Measurements from ENCODE around the gene BLNK.
A peak's percentile ranks its signal among the peaks of the same experiment; 100 is the strongest.

Gene BLNK

DNA sequence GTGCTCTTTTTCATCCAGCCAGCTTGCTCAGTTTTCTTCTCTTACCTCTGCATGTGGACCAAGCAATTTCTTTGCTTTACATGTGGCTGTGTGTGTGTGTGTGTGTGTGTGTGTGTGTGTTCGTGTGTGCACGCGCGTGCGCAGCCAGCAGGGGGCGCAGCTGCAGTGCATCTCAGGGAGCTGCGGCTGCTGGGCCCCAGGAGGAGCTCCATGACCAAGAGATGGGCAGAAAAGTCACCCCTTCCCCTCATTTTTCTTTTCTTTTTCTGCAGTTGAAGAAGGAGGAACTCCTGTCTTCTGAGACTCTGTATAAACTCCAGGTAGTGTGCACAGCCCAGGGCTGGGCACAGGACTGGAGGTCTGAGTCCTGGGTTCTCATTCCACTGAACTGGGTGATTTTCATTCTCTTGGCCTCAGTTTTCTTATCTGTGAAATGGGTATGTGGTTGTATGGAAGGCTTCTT is 41.8 kb downstream of the BLNK start:
- no peak overlapping the region for H3K4me3 ChIP-seq (ENCODE audit: low read length)
- TF ChIP-seq, protein P1, sequence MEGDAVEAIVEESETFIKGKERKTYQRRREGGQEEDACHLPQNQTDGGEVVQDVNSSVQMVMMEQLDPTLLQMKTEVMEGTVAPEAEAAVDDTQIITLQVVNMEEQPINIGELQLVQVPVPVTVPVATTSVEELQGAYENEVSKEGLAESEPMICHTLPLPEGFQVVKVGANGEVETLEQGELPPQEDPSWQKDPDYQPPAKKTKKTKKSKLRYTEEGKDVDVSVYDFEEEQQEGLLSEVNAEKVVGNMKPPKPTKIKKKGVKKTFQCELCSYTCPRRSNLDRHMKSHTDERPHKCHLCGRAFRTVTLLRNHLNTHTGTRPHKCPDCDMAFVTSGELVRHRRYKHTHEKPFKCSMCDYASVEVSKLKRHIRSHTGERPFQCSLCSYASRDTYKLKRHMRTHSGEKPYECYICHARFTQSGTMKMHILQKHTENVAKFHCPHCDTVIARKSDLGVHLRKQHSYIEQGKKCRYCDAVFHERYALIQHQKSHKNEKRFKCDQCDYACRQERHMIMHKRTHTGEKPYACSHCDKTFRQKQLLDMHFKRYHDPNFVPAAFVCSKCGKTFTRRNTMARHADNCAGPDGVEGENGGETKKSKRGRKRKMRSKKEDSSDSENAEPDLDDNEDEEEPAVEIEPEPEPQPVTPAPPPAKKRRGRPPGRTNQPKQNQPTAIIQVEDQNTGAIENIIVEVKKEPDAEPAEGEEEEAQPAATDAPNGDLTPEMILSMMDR (conservative IDR thresholded peaks at IDR 0.05; ENCODE audit: low read depth, low read length), result peak; percentile 89
- peak; percentile 19 for DNase-seq (ENCODE audit: low read depth)

DNA sequence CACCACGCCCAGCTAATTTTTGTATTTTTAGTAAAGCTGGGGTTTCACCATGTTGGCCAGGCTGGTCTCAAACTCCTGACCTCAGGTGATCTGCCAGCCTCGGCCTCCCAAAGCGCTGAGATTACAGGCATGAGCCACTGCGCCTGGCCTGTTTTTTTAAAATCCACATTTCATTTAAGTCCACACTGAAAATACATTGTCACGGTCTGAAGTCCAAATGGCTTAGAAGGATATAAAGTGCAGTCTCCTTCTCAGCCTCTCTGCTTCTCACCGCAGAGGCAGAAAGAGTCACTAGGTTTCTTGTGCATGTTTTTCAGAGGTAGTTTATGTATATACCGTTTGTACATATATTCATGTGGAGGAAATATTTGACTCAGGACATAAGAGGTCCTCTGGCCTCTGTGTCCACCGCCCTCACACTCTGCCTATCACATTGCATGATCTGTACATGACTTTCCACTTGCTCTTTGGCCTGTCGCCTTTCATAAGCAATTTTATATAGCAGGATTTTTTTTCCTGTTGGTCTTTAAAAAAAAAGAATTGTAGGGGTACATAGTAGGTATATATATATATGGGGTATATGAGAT is 42.9 kb downstream of the BLNK start:
- TF ChIP-seq, protein P1 (conservative IDR thresholded peaks at IDR 0.05; ENCODE audit: low read depth, low read length), result no peak
- DNase-seq (ENCODE audit: low read depth), result no peak
- no peak overlapping the region for H3K4me3 ChIP-seq (ENCODE audit: low read length)

DNA sequence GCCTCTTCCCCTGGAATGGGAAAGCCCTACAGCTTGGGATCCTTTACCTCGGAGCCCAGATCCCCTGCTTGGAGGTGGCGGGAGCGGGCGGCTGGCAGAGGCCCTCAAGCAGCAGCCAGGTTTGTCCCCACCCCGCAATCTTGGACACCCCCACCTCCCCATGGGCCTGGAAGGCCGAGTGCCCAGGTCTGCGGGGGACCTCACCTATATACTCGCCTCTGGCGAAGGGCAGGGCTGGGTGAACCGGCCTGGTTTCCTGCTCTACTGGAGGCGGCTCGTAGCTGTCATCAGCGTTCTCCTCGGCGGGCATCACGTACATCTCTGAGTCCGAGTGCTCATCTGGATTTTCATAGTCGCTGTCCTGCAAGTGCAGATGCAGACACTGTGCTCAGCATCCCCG is 44.2 kb downstream of the BLNK start:
- H3K4me3 ChIP-seq (ENCODE audit: low read length), result no peak overlapping the region
- DNase-seq (ENCODE audit: low read depth), result no peak
- TF ChIP-seq, protein P1 (conservative IDR thresholded peaks at IDR 0.05; ENCODE audit: low read depth, low read length), result no peak

DNA sequence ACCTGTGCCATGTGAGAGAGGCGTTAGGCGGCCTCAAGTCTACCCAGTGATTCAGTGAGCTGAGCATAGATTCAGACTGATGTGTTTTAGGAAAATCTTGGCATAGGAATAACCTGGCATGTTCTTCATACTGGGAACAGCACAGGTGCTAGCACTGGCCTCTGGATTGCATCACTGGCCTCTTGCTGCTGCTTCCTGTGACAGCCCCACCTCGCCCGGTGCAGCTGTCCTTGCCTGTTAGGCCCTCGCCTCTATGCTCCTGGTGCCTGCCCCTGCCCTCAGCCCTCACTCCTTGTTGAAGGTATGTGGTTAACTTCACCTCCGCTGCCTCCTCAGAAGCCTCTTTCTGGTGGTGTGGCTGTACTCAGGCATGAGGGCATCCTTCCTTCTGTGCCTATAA is 46.2 kb downstream of the BLNK start:
- TF ChIP-seq, protein P1 (conservative IDR thresholded peaks at IDR 0.05; ENCODE audit: low read depth, low read length), result no peak
- no peak for DNase-seq (ENCODE audit: low read depth)
- no peak overlapping the region for H3K4me3 ChIP-seq (ENCODE audit: low read length)

DNA sequence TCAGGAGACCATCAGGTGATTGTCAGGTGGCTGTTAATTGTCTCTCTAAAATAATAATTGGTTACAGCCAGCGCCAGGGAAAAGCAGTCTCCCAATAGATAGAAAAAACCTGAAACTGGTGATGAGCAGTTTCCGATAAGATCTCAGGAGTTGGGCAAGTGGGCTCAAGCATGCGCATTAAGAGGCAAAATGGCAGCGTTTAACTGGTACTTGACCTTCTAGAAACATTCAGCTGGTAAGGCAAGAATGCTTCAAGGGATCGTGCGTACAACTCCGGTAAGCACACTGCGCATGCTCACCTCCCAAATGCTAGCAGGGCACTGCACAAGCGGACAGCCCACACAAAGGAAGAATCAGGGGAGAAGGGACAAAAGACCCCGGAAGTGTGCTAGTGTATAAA is 48.5 kb downstream of the BLNK start:
- H3K4me3 ChIP-seq (ENCODE audit: low read length), result no peak overlapping the region
- TF ChIP-seq, protein P1 (conservative IDR thresholded peaks at IDR 0.05; ENCODE audit: low read depth, low read length), result no peak
- DNase-seq (ENCODE audit: low read depth), result no peak

DNA sequence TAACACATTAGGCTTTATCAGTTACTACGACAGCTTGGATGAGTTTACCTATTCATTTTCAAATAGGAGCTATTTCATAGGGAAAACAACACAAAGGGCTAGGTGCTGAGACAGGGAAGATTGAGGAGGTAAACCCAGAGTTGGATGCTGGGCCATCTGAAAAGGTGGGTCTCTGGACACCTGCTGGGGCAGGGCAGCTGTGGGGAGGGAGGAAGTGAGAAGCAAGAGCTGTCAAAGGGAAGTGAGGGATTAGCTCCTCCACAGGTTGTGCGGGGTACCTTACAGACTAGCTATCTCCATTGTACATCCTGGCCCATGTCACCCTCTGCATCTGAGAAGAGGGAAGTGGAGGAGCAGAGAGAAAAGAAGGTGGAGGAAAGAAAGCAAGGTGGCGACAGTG is 48.9 kb downstream of the BLNK start:
- no peak for DNase-seq (ENCODE audit: low read depth)
- TF ChIP-seq, protein P1 (conservative IDR thresholded peaks at IDR 0.05; ENCODE audit: low read depth, low read length), result no peak
- H3K4me3 ChIP-seq (ENCODE audit: low read length), result no peak overlapping the region

DNA sequence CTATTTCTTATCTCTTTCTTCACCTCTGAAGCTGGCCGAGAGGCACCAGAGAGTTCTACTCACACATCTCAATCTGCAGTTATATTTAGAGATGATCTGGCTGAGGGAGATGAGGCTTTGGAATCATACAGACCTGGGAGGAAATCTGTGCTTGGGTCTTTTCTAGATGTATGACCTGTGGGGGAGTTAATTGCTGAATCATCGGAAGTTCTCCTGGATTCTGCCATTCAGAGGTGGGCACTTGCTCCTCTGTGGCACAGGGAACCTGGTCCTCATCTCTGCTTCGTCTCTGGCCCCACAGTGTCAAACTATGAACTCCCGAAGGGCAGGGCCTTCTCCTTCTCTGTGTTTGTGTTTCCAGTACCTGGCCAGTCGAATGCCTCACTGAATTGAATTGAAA is 52.5 kb downstream of the BLNK start:
- TF ChIP-seq, protein P1 (conservative IDR thresholded peaks at IDR 0.05; ENCODE audit: low read depth, low read length), result no peak
- no peak for DNase-seq (ENCODE audit: low read depth)
- H3K4me3 ChIP-seq (ENCODE audit: low read length), result no peak overlapping the region

Data from retinal pigment epithelial cell (primary cell).